Measurements from ENCODE around the gene DUSP23.

The DUSP23 gene

DNA sequence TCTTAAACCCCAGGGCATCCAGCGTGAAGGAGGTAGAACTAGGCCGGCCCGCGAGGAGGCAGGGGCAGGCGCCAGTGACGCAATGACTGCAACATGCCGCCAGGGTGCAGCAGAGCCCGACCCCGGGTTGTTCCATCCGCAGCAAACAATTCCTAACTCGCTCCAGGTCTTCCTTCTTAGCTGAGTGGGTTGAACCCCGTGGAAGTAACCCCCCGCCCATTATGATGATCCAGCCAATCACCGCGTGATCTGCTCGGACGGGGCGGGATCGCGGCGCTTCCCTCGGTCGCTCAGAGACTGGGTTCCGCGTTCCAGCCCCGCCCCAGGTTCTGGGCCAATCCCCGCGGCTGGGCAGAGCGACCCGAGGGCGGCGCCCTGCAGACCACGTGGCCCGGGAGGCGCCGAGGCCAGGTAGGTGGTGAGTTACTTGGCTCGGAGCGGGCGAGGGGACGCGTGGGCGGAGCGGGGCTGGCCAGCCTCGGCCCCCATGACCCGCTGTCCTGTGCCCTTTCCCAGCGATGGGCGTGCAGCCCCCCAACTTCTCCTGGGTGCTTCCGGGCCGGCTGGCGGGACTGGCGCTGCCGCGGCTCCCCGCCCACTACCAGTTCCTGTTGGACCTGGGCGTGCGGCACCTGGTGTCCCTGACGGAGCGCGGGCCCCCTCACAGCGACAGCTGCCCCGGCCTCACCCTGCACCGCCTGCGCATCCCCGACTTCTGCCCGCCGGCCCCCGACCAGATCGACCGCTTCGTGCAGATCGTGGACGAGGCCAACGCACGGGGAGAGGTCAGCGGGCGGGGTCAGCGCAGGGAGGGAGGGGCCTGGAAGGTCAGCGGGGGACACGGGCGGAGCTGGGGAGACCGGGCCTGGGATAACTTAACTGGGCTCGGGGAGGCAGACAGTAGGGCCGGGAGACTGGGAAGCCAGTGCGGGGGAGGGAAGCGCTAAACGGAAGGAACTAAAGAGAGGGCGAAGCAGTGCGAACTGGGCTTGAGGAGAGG, at the start of gene DUSP23:
Gene DUSP23 (plus strand): TSS at position 380 of the 1,000 bp plus-strand sequence. CDS start 139 bp downstream, at position 519.
- peak; percentile 91 for TF ChIP-seq CTCF (IDR thresholded peaks at IDR 0.05; ENCODE audit: control insufficient read depth, insufficient read depth, low read depth, low read length, missing control alignments)
- peak within 1 kb of the TSS; percentile 80 for H3K4me3 ChIP-seq (ENCODE audit: control insufficient read depth, low read depth, low read length)
- peak; percentile 94 for DNase-seq (ENCODE audit: low read depth)

GRCh38 chr1:159737238-159737916, 43.4 kb upstream of the DUSP23 start:
- H3K4me3 ChIP-seq (ENCODE audit: control insufficient read depth, low read depth, low read length) = no peak overlapping the region
- DNase-seq (ENCODE audit: low read depth) = no peak
- no peak for TF ChIP-seq CTCF (IDR thresholded peaks at IDR 0.05; ENCODE audit: control insufficient read depth, insufficient read depth, low read depth, low read length, missing control alignments)

DNA sequence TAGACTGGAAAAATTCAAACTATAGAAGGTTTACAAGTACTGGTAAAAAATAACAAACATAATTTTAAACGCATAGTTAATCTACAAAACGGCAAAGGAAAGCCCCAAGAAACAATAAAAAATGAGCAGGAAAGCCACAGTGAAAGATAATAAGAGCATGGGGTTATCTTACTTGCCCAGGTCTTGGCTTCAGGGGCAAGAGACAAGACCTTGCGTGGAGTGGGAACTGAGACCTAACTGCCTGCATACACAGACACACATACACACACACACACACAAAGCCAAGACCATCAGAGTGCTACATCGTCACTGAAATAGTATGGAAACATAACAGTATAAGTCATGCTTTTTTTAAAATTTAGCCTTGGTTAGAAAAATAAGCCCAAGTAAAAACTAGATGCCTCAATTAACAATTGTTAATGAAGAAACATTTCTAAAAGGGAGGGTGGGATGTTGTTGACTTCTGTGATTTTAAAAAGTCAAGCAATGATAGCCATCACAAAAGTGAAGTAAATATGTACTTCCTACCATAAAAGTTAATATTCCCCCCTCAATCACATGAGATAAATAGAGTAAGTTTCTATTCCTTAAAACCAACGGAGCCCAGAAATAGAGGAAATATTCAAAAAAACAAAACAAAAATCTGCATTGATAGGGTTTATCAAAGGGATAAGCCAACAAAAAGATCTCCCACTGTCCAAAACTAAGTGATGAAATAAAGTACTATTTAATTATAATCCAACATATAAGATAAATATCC, 36.9 kb upstream of the DUSP23 start:
- H3K4me3 ChIP-seq (ENCODE audit: control insufficient read depth, low read depth, low read length) = no peak overlapping the region
- TF ChIP-seq CTCF (IDR thresholded peaks at IDR 0.05; ENCODE audit: control insufficient read depth, insufficient read depth, low read depth, low read length, missing control alignments) = no peak
- no peak for DNase-seq (ENCODE audit: low read depth)

DNA sequence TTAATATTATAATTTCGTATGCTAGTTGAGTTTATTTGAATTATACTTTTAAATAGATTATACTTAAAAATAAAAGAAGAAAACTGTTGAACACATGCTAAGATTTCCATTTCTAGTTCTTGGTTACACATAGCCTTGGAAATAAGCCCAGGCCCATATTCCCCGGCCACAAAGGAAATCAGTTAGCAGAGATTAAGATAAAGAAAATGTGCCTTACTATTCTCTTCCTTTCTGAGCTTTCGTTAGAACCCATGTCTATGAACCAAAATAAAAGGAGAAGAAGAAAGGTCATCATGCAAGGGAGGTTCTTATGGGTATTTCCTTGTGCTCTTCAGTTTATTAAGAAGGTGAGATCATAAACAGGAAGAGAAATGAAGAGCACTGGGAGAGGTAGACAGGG, 34.1 kb upstream of the DUSP23 start:
- no peak for TF ChIP-seq CTCF (IDR thresholded peaks at IDR 0.05; ENCODE audit: control insufficient read depth, insufficient read depth, low read depth, low read length, missing control alignments)
- H3K4me3 ChIP-seq (ENCODE audit: control insufficient read depth, low read depth, low read length) = no peak overlapping the region
- no peak for DNase-seq (ENCODE audit: low read depth)

GRCh38 chr1:159748370-159748769, 32.4 kb upstream of the DUSP23 start:
- H3K4me3 ChIP-seq (ENCODE audit: control insufficient read depth, low read depth, low read length) = no peak overlapping the region
- no peak for TF ChIP-seq CTCF (IDR thresholded peaks at IDR 0.05; ENCODE audit: control insufficient read depth, insufficient read depth, low read depth, low read length, missing control alignments)
- no peak for DNase-seq (ENCODE audit: low read depth)

DNA sequence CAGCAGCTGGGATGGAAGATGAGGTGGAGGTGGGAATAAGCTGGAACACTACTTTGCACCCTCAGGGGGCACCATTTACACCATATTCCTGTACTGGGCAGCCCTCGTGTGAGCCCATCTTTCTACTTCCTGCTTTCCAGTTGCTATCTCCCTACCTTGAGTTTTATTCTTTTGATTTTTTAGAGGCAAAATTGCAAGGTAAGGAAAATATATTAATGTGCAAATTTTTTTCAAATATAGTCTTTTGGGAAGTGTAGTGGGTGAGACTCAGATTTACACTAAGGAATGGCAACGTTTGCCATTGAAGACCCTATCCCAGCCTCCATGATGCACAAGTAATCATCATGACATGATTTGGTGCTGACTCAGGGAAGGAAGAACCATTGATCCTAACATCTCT, 31.1 kb upstream of the DUSP23 start:
- H3K4me3 ChIP-seq (ENCODE audit: control insufficient read depth, low read depth, low read length) = no peak overlapping the region
- TF ChIP-seq CTCF (IDR thresholded peaks at IDR 0.05; ENCODE audit: control insufficient read depth, insufficient read depth, low read depth, low read length, missing control alignments) = no peak
- no peak for DNase-seq (ENCODE audit: low read depth)
